ENCODE results near the gene ROPN1L.

ROPN1L gene

GRCh38 chr5:10500669-10501068 is 59.0 kb downstream of the ROPN1L start:
- peaks cover 24 to 28% of the 10 kb centered on the region in 2 experiments for H3K4me1 ChIP-seq (ENCODE audit: control insufficient read depth in 1 of 2, insufficient read depth in 1 of 2, low read depth in 1 of 2, low read length in 1 of 2)
- H3K4me3 ChIP-seq (ENCODE audit: low read depth in 1 of 2, low read length in 1 of 2): no peak overlapping the region
- H3K27ac ChIP-seq: no peak overlapping the region
- H3K27me3 ChIP-seq: no peaks in the 10 kb centered on the region
- no peak for TF ChIP-seq CTCF (IDR thresholded peaks at IDR 0.05)
- no peaks in the 10 kb centered on the region for H3K9me3 ChIP-seq
- no peaks in the 10 kb centered on the region for H3K36me3 ChIP-seq

- Histone ChIP-seq H3K4me1 (ENCODE audit: control insufficient read depth in 1 of 2, insufficient read depth in 1 of 2, low read depth in 1 of 2, low read length in 1 of 2) (peaks cover 34 to 38% of the 10 kb centered on the region in 2 experiments), H3K9me3 (no peaks in the 10 kb centered on the region), H3K4me3 (ENCODE audit: low read depth in 1 of 2, low read length in 1 of 2) (no peak overlapping the region), H3K36me3 (no peaks in the 10 kb centered on the region), H3K27me3 (no peaks in the 10 kb centered on the region), H3K27ac (no peak overlapping the region)
- TF ChIP-seq CTCF (IDR thresholded peaks at IDR 0.05): no peak
These were observed 59.9 kb downstream of the ROPN1L start for GRCh38 chr5:10501554-10502075.

- no peaks in the 10 kb centered on the region for H3K27me3 ChIP-seq
- H3K4me1 ChIP-seq (ENCODE audit: control insufficient read depth in 1 of 2, insufficient read depth in 1 of 2, low read depth in 1 of 2, low read length in 1 of 2): peaks cover 34 to 39% of the 10 kb centered on the region in 2 experiments
- H3K36me3 ChIP-seq: no peaks in the 10 kb centered on the region
- H3K27ac ChIP-seq: peak overlapping the region; percentile 5
- no peak overlapping the region for H3K4me3 ChIP-seq (ENCODE audit: low read depth in 1 of 2, low read length in 1 of 2)
- H3K9me3 ChIP-seq: no peaks in the 10 kb centered on the region
- no peak for TF ChIP-seq CTCF (IDR thresholded peaks at IDR 0.05)
These were observed 60.5 kb downstream of the ROPN1L start for GRCh38 chr5:10502130-10502529.

GRCh38 chr5:10502578-10502977 is 60.9 kb downstream of the ROPN1L start:
- no peak for TF ChIP-seq CTCF (IDR thresholded peaks at IDR 0.05)
- no peak overlapping the region for H3K27ac ChIP-seq
- H3K36me3 ChIP-seq: no peaks in the 10 kb centered on the region
- no peaks in the 10 kb centered on the region for H3K9me3 ChIP-seq
- peaks cover 34 to 39% of the 10 kb centered on the region in 2 experiments for H3K4me1 ChIP-seq (ENCODE audit: control insufficient read depth in 1 of 2, insufficient read depth in 1 of 2, low read depth in 1 of 2, low read length in 1 of 2)
- H3K4me3 ChIP-seq (ENCODE audit: low read depth in 1 of 2, low read length in 1 of 2): no peak overlapping the region
- no peaks in the 10 kb centered on the region for H3K27me3 ChIP-seq

- no peak for TF ChIP-seq CTCF (IDR thresholded peaks at IDR 0.05)
- Histone ChIP-seq H3K9me3 (no peaks in the 10 kb centered on the region), H3K36me3 (no peaks in the 10 kb centered on the region), H3K27me3 (no peaks in the 10 kb centered on the region), H3K4me3 (ENCODE audit: low read depth in 1 of 2, low read length in 1 of 2) (no peak overlapping the region), H3K4me1 (ENCODE audit: control insufficient read depth in 1 of 2, insufficient read depth in 1 of 2, low read depth in 1 of 2, low read length in 1 of 2) (peaks cover 34 to 39% of the 10 kb centered on the region in 2 experiments), H3K27ac (no peak overlapping the region)
These were observed 61.6 kb downstream of the ROPN1L start for GRCh38 chr5:10503321-10503720.
